ENCODE data around the gene YBEY. TPM values are rescaled to one million over a fixed set of nuclear protein-coding genes. Genes with fewer than 3 reads are reported as not detected.

YBEY gene
- total RNA-seq, 4 donors from 2014 or later, result 4.7 to 17.9 (median 11.7) TPM

- Histone ChIP-seq H3K4me1 (no peaks in the 10 kb centered on the region), H3K4me3 (no peak overlapping the region), H3K36me3 (peaks cover 0 to 29% (median 0%) of the 10 kb centered on the region in 3 donors), H3K27ac (no peak overlapping the region), H3K9me3 (no peaks in the 10 kb centered on the region), H3K27me3 (no peaks in the 10 kb centered on the region)
- TF ChIP-seq CTCF (IDR thresholded peaks at IDR 0.05), result no peak
- no peak for TF ChIP-seq POLR2A (IDR thresholded peaks at IDR 0.05)
- DNase-seq, result no peak
- intact Hi-C loops (cut with DNase I), result no loop called here
Measured at GRCh38 chr21:46311568-46311967, 25.4 kb downstream of the YBEY start.

GRCh38 chr21:46312949-46313348 lies 26.8 kb downstream of the YBEY start:
- no peak for DNase-seq
- Histone ChIP-seq H3K4me3 (no peak overlapping the region), H3K27me3 (no peaks in the 10 kb centered on the region), H3K36me3 (peaks cover 0 to 19% (median 0%) of the 10 kb centered on the region in 3 donors), H3K4me1 (peaks cover 0 to 2% (median 0%) of the 10 kb centered on the region in 3 donors), H3K9me3 (no peaks in the 10 kb centered on the region), H3K27ac (no peak overlapping the region)
- 90 to 93% methylated on average over 5 of the region's 5 CpGs for WGBS, 2 donors
- no peak for TF ChIP-seq CTCF (IDR thresholded peaks at IDR 0.05)
- intact Hi-C loops (cut with DNase I), result no loop called here

GRCh38 chr21:46314441-46315020 lies 28.4 kb downstream of the YBEY start:
- intact Hi-C loops (cut with DNase I), result no loop called here
- DNase-seq, result no peak
- Histone ChIP-seq H3K27ac (no peak overlapping the region), H3K4me1 (peaks cover 0 to 7% (median 0%) of the 10 kb centered on the region in 3 donors), H3K36me3 (peaks cover 0 to 7% (median 0%) of the 10 kb centered on the region in 3 donors), H3K27me3 (no peaks in the 10 kb centered on the region), H3K4me3 (no peak overlapping the region), H3K9me3 (no peaks in the 10 kb centered on the region)
- 89 to 97% methylated on average over 5 to 7 of the region's 22 CpGs for WGBS, 2 donors
- TF ChIP-seq POLR2A (IDR thresholded peaks at IDR 0.05) (no peak), CTCF (IDR thresholded peaks at IDR 0.05) (no peak)

- Histone ChIP-seq H3K4me3 (no peak overlapping the region), H3K36me3 (peaks cover 0 to 7% (median 0%) of the 10 kb centered on the region in 3 donors), H3K9me3 (no peaks in the 10 kb centered on the region), H3K27ac (no peak overlapping the region), H3K4me1 (peaks cover 0 to 22% (median 0%) of the 10 kb centered on the region in 3 donors), H3K27me3 (no peaks in the 10 kb centered on the region)
- intact Hi-C loops (cut with DNase I), result no loop called here
- TF ChIP-seq POLR2A (IDR thresholded peaks at IDR 0.05), result no peak
- 96 to 98% methylated on average over 5 of the region's 14 CpGs for WGBS, 2 donors
- no peak for DNase-seq
Measured at GRCh38 chr21:46316708-46317324, 30.7 kb downstream of the YBEY start.

GRCh38 chr21:46317710-46318463 lies 31.7 kb downstream of the YBEY start:
- peaks cover 0 to 7% (median 0%) of the 10 kb centered on the region in 3 donors for H3K36me3 ChIP-seq
- WGBS, 2 donors, result 58 to 61% methylated on average over 3 to 8 of the region's 20 CpGs
- H3K27me3 ChIP-seq, result no peaks in the 10 kb centered on the region
- TF ChIP-seq CTCF (IDR thresholded peaks at IDR 0.05) (no peak), POLR2A (IDR thresholded peaks at IDR 0.05) (no peak)
- no peak for DNase-seq
- intact Hi-C loops (cut with DNase I), result no loop called here
- H3K4me1 ChIP-seq, result peaks cover 9 to 32% (median 10%) of the 10 kb centered on the region in 3 donors
- H3K9me3 ChIP-seq, result no peaks in the 10 kb centered on the region
- H3K4me3 ChIP-seq, result no peak overlapping the region
- H3K27ac ChIP-seq, result no peak overlapping the region

Data from esophagus squamous epithelium (tissue), 5 donors.